NCI-H82 (cell line): ENCODE results near the gene UCK1.

ENCODE experiments used
- DNase-seq: peaks from one replicate; lab custom pipeline; 2025; lab: John Stamatoyannopoulos, UW

Gene UCK1

DNA sequence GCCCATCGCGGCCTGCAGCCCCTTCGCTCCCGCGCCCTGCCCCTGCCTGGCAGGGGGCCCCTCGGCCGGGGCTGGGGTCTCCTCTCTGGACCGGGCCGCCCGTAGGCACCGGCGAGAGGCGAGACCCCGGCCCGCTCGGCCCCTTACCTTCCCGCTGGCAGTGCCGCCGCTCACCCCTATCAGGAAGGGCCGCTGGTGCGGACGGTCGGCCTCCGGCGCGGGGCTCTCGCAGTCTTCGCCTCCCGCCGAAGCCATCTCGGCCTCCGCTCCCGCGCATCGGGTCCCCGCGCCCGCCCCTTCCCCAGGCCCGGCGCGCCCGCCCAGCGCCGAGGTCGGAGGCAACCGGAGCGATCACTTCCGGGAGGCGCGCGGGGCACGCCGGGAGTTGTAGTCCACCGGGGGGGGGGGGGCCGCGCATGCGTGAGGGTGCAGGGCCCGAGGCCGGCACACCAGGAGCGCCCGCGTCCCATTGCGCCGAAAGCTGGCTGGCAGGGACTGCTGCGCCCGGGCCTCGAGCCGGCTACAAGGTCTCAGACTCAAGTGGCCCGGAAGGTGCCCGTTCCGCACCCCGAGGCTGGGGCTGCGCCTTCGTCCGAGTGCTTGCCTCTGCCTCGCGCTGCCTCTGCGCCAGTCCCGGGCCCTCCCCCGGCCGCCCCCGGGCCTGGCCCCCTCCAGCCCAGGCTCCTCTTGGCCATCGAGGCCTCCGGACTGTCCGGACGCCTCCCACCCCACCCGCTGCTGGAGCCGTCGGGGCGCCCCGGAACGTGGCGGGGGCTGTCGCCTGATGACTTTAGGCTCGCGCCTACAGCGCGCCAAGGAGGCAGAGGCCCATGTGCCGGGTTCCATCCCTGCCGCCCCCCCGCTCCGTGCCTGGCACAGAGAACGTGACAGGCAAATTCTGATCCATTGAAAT, at the start of gene UCK1:
Gene UCK1, minus strand, starts transcription at position 344 of the 913 bp plus-strand sequence. Its CDS starts 89 bp downstream, at position 255.
- peak; percentile 91 for DNase-seq

DNA sequence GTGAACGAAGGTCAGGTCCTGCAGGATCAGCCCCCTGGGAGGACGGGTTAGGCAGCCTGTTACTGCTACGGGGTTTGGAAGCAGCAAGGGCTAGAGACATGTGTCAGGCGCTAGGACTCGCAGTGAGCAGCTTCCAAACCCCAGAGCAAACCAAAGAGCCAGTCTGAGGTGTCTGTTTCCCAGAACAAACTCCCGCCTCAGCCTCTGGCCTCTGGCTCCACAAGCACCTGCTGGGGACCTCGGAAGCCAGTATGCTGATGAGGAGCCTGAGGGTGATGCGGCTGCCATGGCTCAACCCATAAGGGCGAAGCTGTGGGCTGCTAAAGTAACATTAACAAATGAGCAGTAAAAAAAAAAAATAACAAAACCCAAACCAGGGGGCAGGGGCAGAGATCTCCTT, 49.3 kb upstream of the UCK1 start:
- no peak for DNase-seq

DNA sequence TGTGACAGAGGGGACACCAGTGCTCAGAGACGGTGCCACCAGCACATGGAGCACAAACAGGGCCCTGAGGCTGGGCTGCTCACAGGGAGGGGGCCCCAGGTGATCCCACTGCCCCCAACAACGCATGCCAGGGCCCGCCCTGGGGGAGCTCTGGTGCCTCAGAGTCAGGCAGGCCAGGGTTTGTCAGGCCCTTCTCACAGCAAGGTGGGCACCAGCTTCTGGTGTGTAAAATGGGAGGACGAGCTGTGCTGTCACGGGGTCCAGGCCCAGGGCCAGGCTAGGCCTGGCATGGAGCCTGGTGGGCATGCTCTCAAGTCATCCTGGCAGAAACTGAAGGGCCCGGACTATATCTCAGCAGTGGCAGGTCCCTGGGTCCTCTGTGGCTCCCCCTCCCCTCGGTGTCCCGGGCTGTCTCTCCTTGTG, 48.7 kb upstream of the UCK1 start:
- no peak for DNase-seq

DNA sequence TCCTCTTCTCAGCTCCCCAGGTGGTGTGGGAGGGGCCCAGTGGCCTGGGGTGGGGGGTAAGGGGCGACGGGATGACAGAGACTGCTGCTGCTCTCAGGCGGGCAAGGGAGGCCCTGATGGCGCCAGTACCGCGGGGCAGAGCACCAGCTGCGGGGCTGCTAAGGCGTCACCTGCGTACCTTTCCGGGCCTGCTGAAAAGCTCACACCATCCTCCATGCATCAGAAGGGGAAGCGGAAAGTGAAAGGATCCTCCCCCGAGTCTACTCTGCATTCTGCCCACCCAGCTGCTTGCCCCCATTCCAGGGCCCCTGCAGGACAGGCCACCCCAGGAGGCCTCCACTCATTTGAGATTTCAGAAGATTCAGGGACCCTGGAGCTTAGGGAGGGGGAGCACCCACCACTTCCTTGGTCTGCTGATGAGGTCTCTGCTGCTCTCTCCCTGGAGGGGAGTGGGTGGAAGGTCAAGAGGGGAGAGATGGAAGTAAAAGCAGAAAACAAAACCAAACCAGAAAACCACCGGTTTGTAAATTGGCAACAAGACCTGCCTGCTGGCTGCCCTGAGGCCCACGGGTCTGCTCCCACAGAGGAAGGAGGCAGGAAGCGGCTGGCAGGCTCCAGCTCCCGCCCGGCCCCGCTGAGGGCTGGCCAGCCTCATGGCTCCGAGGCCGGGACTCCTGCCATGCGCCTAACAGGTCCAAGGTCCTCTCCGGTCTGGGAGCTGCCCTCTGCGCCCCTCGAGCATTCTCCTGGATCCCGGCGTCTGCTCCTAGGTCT, 47.9 kb upstream of the UCK1 start:
- no peak for DNase-seq

GRCh38 chr9:131578021-131578420, 47.0 kb upstream of the UCK1 start:
- no peak for DNase-seq

GRCh38 chr9:131577005-131578000, 46.2 kb upstream of the UCK1 start:
- no peak for DNase-seq

DNA sequence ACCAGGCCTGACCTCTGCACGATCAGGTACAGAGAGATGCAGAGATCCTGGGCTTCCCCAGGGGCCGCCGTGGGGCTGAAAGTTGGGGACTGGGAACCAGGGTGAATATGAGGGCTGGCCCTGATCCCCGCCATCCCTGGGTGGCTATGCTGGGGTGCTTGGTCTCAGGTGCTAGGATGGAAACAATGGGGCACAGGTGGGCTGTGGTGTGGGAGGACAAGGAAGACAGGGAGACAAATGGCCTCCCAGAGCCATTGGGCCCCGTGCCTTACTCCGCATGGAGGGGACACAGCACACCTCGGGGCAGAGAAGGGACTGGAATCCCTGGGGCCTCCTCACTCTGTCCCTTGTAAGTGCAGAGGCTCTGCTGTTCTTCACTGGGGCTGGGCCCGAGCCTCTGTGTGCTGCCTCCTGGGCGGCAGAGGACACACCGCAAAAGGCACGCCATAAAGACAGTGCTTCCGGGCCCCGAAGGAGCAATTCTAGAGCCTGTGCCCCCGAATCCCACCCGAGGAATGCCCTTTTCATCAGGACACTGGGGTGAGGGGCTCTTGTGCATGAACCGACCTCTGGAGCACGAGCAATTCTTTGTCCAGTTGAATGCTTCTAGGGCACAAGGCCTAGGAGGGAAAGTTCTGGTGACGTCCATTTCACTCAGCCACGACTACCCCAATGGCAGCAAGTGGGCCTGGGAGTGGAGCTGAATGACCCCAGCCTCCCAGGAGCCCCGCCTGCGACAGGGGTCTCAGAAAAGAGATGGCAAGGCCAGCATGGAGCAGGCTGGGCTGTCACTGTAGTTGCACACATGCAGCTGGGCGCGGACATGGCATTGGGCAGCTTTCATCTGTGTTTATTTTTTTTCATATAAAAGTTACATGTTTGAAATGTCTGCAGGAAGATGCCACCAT, 45.1 kb upstream of the UCK1 start:
- no peak for DNase-seq

DNA sequence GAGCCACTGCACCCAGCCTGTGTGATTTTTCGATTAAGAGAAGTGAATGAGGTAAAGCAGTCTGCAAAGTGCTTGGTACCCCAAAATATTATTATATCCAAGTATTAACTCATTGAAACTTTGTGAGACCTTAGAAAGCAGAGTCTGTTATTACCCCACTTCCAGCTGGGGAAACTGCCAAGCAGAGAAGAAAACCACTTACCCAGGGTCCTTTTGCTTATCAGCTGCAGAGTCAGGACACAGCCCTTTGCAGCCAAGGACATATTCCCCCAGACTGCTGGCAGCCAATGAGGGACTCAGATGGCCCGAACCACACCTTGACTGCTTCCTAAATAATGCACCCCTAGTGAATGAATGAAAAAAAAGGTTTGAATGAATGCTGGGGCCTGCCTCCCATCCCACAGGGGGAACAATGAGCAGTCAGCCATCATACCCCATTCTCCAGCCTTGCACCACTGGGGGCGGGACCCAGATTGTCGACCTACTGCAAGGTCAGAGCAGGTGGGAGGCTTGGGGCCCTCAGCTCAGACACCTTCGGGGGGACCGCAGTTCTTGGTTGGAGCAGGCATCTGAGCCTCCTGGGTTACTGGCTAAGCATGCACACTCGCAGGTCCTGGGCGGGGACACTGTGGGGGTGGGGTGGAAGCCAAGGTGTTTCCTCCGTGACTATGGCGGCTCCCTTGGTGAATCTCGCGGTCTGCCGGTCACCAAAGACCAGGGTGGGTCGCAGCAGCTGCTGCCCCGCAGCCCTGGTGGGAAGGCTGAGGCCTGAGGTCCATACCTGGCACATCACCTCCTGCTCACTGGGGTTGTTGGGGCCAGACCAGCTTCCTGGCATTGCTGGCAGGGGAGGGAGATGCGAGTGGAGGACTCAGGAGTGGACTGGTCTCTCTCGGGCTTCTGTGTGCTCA, 43.9 kb upstream of the UCK1 start:
- DNase-seq, result no peak

DNA sequence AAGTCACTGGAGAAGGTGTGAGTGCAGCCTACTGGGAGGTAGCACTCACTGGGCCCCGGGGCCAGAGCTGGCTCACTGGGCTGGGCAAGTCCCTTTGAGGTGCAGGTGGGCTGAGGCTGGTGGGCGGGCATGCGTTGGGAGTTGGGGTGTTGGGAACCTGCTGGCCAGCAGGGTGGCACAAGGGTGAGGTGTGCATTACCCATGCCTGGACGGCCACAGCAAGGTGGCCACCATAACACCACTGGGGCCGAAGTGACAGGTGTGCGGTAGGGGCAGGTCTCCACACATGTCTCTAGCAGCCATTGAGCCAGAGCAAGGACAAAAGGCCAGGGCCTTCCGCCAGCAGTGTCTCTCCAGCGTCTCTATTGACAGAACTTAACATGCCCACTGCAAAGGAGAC, 36.8 kb upstream of the UCK1 start:
- no peak for DNase-seq

- no peak for DNase-seq
Measured at GRCh38 chr9:131566158-131566557, 35.1 kb upstream of the UCK1 start.

DNA sequence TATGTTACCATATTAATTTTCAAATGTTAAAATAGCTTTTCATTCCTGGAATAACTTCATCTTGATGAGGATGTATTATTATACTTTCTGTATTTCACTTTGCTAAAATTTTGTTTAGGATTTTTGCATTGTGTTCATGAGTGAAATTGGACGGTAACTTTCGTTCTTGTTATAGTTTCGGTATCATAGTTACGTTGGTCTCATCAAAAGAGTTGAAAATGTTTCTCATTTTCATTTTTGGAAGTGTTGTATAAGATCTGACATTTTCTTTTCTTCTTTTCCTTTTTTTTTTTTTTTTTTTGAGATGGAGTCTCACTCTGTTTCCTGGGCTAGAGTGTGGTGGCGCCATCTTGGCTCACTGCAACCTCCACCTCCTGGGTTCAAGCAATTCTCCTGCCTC, 34.3 kb upstream of the UCK1 start:
- no peak for DNase-seq

DNA sequence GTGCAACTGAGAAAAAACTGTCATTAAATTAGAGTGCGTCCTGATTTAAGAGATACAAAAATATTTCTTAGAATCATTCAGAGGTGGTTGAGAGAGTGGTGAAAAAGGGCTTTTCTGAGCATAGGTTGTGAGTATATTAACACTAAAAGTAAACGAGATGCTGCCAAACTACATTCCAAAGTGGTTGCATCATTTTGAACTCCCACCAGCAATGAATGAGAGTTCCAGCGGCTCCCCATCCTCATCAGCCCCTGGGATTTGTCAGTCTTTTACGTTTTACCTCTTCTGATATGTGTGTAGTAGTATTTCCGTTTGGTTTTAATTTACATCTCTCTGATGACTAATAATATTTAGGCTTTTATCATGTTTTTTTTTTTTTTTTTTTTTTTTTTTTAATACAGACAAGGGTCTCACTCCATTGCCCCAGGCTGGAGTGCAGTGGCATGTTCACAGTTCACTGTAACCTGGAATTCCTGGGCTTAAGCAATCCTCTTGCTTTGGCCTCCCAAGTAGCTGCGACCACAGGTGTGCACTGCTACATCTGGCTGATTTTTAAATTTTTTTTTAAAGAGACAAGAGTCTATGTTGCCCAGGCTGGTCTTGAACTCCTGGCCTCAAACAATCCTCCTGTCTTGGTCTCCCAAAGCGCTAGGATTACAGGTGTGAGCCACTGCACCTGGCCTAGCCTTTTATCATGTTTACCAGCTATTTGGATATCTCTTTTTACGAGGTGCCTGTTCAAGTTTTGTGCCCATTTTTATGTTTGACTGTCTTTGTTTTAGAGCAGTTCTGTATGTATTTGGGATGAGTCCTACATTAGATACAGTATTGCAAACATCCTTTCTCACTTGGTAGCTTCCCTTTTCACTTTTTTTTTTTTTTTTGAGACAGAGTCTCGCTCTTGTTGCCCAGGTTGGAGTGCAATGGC, 31.2 kb upstream of the UCK1 start:
- DNase-seq, result no peak

GRCh38 chr9:131559421-131560000, 28.4 kb upstream of the UCK1 start:
- no peak for DNase-seq

GRCh38 chr9:131557855-131558548, 26.9 kb upstream of the UCK1 start:
- no peak for DNase-seq

DNA sequence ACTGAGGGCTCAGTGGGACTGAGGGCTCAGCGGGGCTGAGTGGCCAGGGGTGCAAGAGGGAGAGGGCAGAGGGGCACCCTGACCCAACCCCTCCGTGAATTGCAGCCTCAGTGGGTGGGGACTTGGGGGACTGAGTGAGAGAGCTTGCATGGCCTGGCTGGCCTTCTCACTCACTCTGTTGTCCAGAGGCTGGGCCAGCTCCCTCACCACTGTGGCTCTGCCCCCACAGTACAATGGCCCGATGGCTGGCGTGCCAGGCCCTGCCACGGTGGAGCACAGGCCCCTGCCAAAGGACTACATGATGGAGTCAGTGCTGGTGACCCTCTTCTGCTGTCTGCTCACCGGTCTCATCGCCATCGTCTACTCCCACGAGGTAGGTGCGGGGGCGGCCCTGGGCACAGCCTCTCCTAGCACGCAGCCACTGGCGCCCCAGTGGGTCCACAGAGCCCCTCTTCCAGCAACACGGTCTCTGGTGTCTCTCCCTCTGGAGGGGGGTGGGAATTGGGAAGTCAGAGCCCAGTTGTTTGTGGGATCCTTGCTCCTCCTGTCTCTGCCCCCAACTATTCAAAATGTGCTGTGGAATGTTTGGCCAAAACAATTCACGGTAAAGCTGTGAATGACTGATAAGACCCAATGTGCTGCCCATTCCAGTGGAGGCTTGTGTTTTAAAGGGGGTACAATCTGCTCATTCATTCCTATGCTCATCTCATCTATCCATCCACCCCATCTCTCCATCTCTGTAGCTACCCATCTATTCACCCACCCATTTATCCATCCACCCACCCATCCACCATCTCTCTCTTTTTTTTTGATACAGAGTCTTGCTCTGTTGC, 25.0 kb upstream of the UCK1 start:
- DNase-seq, result no peak

GRCh38 chr9:131554843-131555351, 23.8 kb upstream of the UCK1 start:
- DNase-seq, result no peak
